Progenitor cell of endocrine pancreas (in vitro differentiated cells): Measurements from ENCODE around the gene DIRAS2. TPM values are rescaled to one million over a fixed set of nuclear protein-coding genes. Genes with fewer than 3 reads are reported as not detected.

Source experiments
- DNase-seq: peaks from one replicate; pipeline ENCODE4 v3.0.0; 2021; ENCODE audit warnings: low spot score; ENCODE audit not compliant: unreplicated experiment
- H3K27ac Mint-ChIP-seq: 2 replicates; pipeline ENCODE4 v1.8.0; 2021; ENCODE audit warnings: mild to moderate bottlenecking, moderate library complexity, mixed read lengths
- H3K27me3 Mint-ChIP-seq: 2 replicates; pipeline ENCODE4 v1.8.0; 2021; ENCODE audit warnings: mixed read lengths
- H3K36me3 Mint-ChIP-seq: 2 replicates; pipeline ENCODE4 v1.8.0; 2022; ENCODE audit warnings: mixed read lengths; ENCODE audit not compliant: insufficient read depth
- H3K4me1 Mint-ChIP-seq: 2 replicates; pipeline ENCODE4 v1.8.0; 2021; ENCODE audit warnings: low read depth, mixed read lengths
- H3K4me3 Mint-ChIP-seq: 2 replicates; pipeline ENCODE4 v1.8.0; 2021; ENCODE audit warnings: low read depth, mild to moderate bottlenecking, moderate library complexity, mixed read lengths
- H3K9me3 Mint-ChIP-seq: 2 replicates; pipeline ENCODE4 v1.8.0; 2021; ENCODE audit warnings: low read depth, mixed read lengths
- total RNA-seq: library from RNA; stranded (reverse); gene quantifications from 2 replicates; pipeline ENCODE4 v1.2.1, GENCODE V29; 2021
- TF ChIP-seq, protein P1 (sequence below): fragments of 200-600 bp; sonication (generic); IDR thresholded peaks from one replicate; pipeline ENCODE4 v1.5.0; 2021; ENCODE audit warnings: antibody characterized with exemption, mild to moderate bottlenecking; ENCODE audit not compliant: unreplicated experiment

DIRAS2 gene
- total RNA-seq, 1 donor from 2014 or later = not detected

DNA sequence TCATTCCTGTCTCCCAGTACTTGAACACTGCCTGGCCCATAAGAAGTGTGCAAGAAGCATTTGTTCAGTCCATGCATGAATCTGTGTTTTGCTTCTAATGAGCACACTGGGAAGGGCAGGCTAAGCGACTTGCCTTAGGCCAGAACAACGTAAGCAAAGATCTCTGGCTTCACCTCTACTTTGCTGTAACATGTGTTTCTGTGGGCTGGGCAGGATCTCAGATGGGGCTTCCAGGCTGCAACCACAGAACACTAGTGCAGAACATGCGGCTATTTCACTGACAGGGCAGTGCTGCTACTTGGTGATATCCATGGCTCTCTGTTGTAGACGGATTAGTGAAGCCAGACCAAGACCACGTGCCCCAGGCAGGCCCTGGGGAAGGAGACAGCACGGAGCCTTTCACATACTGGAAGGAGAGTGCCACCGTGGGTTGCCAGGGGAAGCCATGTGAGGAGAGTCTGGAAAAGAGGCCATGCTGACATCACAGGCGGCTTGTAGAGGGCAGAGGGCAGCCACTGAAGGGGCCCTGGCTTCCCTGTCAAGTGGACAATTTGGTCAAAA lies 9.9 kb downstream of the DIRAS2 start:
- H3K27ac Mint-ChIP-seq = no peak overlapping the region
- H3K27me3 Mint-ChIP-seq = peaks cover 4% of the 10 kb centered on the region
- H3K4me3 Mint-ChIP-seq = no peak overlapping the region
- no peaks in the 10 kb centered on the region for H3K4me1 Mint-ChIP-seq
- TF ChIP-seq, protein P1, sequence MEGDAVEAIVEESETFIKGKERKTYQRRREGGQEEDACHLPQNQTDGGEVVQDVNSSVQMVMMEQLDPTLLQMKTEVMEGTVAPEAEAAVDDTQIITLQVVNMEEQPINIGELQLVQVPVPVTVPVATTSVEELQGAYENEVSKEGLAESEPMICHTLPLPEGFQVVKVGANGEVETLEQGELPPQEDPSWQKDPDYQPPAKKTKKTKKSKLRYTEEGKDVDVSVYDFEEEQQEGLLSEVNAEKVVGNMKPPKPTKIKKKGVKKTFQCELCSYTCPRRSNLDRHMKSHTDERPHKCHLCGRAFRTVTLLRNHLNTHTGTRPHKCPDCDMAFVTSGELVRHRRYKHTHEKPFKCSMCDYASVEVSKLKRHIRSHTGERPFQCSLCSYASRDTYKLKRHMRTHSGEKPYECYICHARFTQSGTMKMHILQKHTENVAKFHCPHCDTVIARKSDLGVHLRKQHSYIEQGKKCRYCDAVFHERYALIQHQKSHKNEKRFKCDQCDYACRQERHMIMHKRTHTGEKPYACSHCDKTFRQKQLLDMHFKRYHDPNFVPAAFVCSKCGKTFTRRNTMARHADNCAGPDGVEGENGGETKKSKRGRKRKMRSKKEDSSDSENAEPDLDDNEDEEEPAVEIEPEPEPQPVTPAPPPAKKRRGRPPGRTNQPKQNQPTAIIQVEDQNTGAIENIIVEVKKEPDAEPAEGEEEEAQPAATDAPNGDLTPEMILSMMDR = no peak
- no peak for DNase-seq
- no peaks in the 10 kb centered on the region for H3K36me3 Mint-ChIP-seq
- H3K9me3 Mint-ChIP-seq = no peaks in the 10 kb centered on the region

DNA sequence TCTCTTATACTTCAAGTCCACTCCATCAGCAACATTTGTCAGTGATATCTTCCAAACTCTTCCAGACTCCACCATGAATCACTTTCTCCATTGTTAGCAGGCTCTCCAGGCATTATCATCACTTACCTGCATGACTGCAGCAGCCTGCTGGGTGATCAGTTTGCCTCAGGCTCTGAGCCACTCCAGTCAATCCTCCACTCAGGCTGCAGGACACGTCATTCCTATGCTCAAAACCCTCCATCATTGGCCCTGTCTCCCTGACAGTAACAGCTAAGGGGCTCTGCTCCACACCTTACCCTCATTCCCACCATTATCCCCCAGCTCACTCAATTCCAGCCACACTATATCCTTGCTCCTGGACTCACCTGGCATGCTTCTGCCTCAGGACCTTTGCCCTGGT lies 10.7 kb downstream of the DIRAS2 start:
- Mint-ChIP-seq H3K27me3 (no peaks in the 10 kb centered on the region), H3K4me3 (no peak overlapping the region), H3K4me1 (no peaks in the 10 kb centered on the region), H3K27ac (no peak overlapping the region), H3K36me3 (no peaks in the 10 kb centered on the region), H3K9me3 (no peaks in the 10 kb centered on the region)
- TF ChIP-seq, protein P1 = no peak
- DNase-seq = no peak

DNA sequence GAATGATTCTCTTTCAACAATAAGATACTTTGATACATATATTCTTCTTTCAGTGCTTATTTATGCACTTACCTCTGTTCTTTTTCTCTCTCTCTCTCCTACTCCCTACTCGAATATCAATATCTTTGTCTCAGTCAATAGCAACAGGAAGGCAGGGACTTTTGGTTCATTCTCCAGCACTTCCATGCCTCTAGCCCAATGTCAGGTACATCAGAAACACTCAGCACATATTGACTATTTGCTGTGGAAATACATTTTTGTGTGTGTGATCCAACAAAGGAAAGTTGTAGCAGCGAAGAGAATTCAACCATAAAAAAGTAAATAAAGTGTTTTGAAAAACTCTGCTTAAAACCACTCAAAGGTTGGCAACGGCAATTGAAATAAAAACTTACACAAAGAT lies 12.6 kb downstream of the DIRAS2 start:
- H3K4me1 Mint-ChIP-seq = no peaks in the 10 kb centered on the region
- H3K27me3 Mint-ChIP-seq = no peaks in the 10 kb centered on the region
- no peaks in the 10 kb centered on the region for H3K36me3 Mint-ChIP-seq
- H3K9me3 Mint-ChIP-seq = peaks cover 3% of the 10 kb centered on the region
- no peak overlapping the region for H3K4me3 Mint-ChIP-seq
- no peak for DNase-seq
- no peak overlapping the region for H3K27ac Mint-ChIP-seq
- TF ChIP-seq, protein P1 = no peak

DNA sequence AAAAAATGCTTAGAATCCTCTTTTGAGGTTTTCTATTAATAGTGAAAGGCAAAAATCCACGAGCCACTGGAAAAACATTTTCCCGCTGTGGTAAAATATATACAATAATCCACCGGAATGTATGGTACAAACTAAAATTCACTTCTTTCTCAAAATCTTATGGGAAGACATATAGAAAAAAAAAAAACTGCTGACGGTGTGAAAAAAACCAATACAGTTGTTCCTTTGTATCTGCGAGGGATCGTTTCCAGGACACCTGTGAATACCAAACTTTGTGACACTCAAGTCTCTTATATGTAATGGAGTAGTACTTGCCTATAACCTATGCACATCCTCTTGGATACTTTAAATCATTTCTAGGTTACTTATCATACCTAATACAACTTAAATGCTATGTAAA lies 13.3 kb downstream of the DIRAS2 start:
- no peak for DNase-seq
- no peaks in the 10 kb centered on the region for H3K36me3 Mint-ChIP-seq
- H3K4me1 Mint-ChIP-seq = no peaks in the 10 kb centered on the region

DNA sequence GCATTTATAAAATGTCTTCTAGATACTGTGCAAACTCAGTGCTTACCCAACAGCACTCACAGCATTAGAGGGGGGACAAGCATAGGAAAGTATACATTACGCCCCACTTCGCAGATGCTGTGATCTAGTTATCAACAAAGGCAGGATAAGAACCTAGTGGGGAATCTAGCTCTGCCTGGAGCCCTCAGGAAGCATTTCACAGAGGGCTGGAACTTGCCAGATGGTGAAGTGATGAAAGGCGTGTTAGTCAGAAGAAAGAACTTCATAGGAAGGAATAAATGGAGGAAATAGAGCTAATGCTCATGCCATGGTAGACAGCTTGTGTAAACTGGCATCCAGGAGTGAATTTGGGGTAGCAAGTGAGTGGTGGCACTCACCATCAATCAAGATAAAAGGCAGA lies 25.8 kb downstream of the DIRAS2 start:
- Mint-ChIP-seq H3K36me3 (no peaks in the 10 kb centered on the region), H3K27ac (no peak overlapping the region), H3K4me3 (no peak overlapping the region), H3K4me1 (no peaks in the 10 kb centered on the region), H3K27me3 (peaks cover 27% of the 10 kb centered on the region), H3K9me3 (no peaks in the 10 kb centered on the region)
- TF ChIP-seq, protein P1 = no peak
- no peak for DNase-seq

More for the DNA sequence above, 13.3 kb downstream of the DIRAS2 start:
- no peaks in the 10 kb centered on the region for H3K27me3 Mint-ChIP-seq
- no peak overlapping the region for H3K4me3 Mint-ChIP-seq
- no peak overlapping the region for H3K27ac Mint-ChIP-seq
- TF ChIP-seq, protein P1 = no peak
- peaks cover 3% of the 10 kb centered on the region for H3K9me3 Mint-ChIP-seq
